GM19035 (cell line): ENCODE data around the gene CDH22.

Experiments used
- ATAC-seq: cut with Tn5 transposase; IDR thresholded peaks from one replicate; pipeline ENCODE4 v1.9.1; 2021; ENCODE audit not compliant: unreplicated experiment

The CDH22 gene

GRCh38 chr20:46200582-46201570 lies 107.4 kb downstream of the CDH22 start:
- ATAC-seq = no peak

- ATAC-seq = no peak
These were observed 109.1 kb downstream of the CDH22 start for GRCh38 chr20:46199198-46199597.

- no peak for ATAC-seq
These were observed 111.3 kb downstream of the CDH22 start for GRCh38 chr20:46196990-46197389.

- no peak for ATAC-seq
These were observed 112.8 kb downstream of the CDH22 start for GRCh38 chr20:46195264-46196036.

GRCh38 chr20:46194409-46194808 lies 113.9 kb downstream of the CDH22 start:
- ATAC-seq = no peak

- no peak for ATAC-seq
These were observed 115.8 kb downstream of the CDH22 start for GRCh38 chr20:46192376-46192944.

GRCh38 chr20:46191611-46192010 lies 116.7 kb downstream of the CDH22 start:
- ATAC-seq = no peak

- no peak for ATAC-seq
These were observed 117.1 kb downstream of the CDH22 start for GRCh38 chr20:46191168-46191540.

GRCh38 chr20:46190478-46191167 lies 117.7 kb downstream of the CDH22 start:
- ATAC-seq = no peak

GRCh38 chr20:46188866-46189541 lies 119.3 kb downstream of the CDH22 start:
- ATAC-seq = no peak

GRCh38 chr20:46186210-46186609 lies 122.1 kb downstream of the CDH22 start:
- ATAC-seq = no peak

- ATAC-seq = no peak
These were observed 122.9 kb downstream of the CDH22 start for GRCh38 chr20:46185353-46185752.

- ATAC-seq = no peak
These were observed 124.5 kb downstream of the CDH22 start for GRCh38 chr20:46183768-46184167.

- no peak for ATAC-seq
These were observed 125.8 kb downstream of the CDH22 start for GRCh38 chr20:46182276-46183200.

GRCh38 chr20:46179862-46180261 lies 128.4 kb downstream of the CDH22 start:
- ATAC-seq = no peak

- ATAC-seq = no peak
These were observed 129.4 kb downstream of the CDH22 start for GRCh38 chr20:46178891-46179290.

GRCh38 chr20:46177768-46178167 lies 130.5 kb downstream of the CDH22 start:
- ATAC-seq = no peak

- ATAC-seq = no peak
These were observed 131.4 kb downstream of the CDH22 start for GRCh38 chr20:46176739-46177378.

- no peak for ATAC-seq
These were observed 133.2 kb downstream of the CDH22 start for GRCh38 chr20:46175127-46175494.
